K562 (cell line): ENCODE results near the gene PAIP1. TPM values are rescaled to one million over a fixed set of nuclear protein-coding genes. Genes with fewer than 3 reads are reported as not detected.

ENCODE experiments used
- CBX8 ChIP-seq: fragments of 200-600 bp; sonication (generic); IDR thresholded peaks from 2 replicates; pipeline ENCODE4 v1.6.1; 2012; ENCODE audit warnings: borderline replicate concordance, mixed run types, low read depth, mild to moderate bottlenecking, moderate library complexity, mixed read lengths, low read length, control low read depth, inconsistent platforms; ENCODE audit not compliant: poor library complexity, severe bottlenecking; ENCODE audit errors: extremely low read depth
- CCNT2 ChIP-seq: IDR thresholded peaks from 2 replicates; pipeline ENCODE4 v1.6.1; 2011; ENCODE audit warnings: borderline replicate concordance, low read depth, mild to moderate bottlenecking, moderate library complexity, mixed read lengths, low read length; ENCODE audit not compliant: insufficient read length; ENCODE audit errors: extremely low read depth
- FOXJ2 ChIP-seq: fragments of 200-800 bp; sonication (Bioruptor generic); IDR thresholded peaks from 2 replicates; pipeline ENCODE4 v1.6.1; 2016; ENCODE audit warnings: missing genetic modification characterization, missing compliant biosample characterization
- MYNN ChIP-seq, 2 experiments: sonication (generic); formaldehyde crosslinking in 1 of 2; IDR thresholded peaks; 2 replicates each; pipeline versions ENCODE4 v1.5.0 to v1.6.1; 2016 to 2020; ENCODE audit warnings: antibody characterized with exemption in 1 of 2, missing genetic modification reagents in 1 of 2
- NCOR1 ChIP-seq: fragments of 450-650 bp; IDR thresholded peaks from 2 replicates; pipeline ENCODE4 v1.6.1; 2016; ENCODE audit warnings: mild to moderate bottlenecking, moderate library complexity
- PHB ChIP-seq: fragments of 250-450 bp; sonication (Bioruptor Pico); IDR thresholded peaks from 2 replicates; pipeline ENCODE4 v1.5.0; 2021
- PTRF ChIP-seq: fragments of 450-650 bp; IDR thresholded peaks from 2 replicates; pipeline ENCODE4 v1.6.1; 2016; ENCODE audit warnings: mild to moderate bottlenecking, missing genetic modification characterization, missing compliant biosample characterization
- SNRNP70 ChIP-seq: fragments of 200-400 bp; formaldehyde crosslinking; optimal IDR thresholded peaks from 2 replicates; pipeline ENCODE3; 2017; ENCODE audit warnings: low read depth, low read length
- TCF3 ChIP-seq: sonication (generic); formaldehyde crosslinking; IDR thresholded peaks from 2 replicates; pipeline ENCODE4 v1.4.0; 2020; ENCODE audit warnings: mild to moderate bottlenecking, missing genetic modification reagents
- ZNF436 ChIP-seq: fragments of 250-450, 450-650 bp; sonication (Bioruptor Pico); formaldehyde crosslinking; IDR thresholded peaks from 2 replicates; pipeline ENCODE4 v1.7.0; 2020; ENCODE audit warnings: mild to moderate bottlenecking
- ZNF668 ChIP-seq: fragments of 250-450 bp; sonication (Bioruptor Pico); IDR thresholded peaks from 2 replicates; pipeline ENCODE4 v1.8.0; 2022; ENCODE audit warnings: mild to moderate bottlenecking, inconsistent platforms
- ZNF695 ChIP-seq: fragments of 450-650 bp; formaldehyde crosslinking; IDR thresholded peaks from 2 replicates; pipeline ENCODE4 v1.4.0; 2020; ENCODE audit warnings: mild to moderate bottlenecking, moderate library complexity
- polyA plus RNA-seq, 8 experiments: library from polyadenylated mRNA; depleted of rRNA in 4 of 8; stranded (reverse) in 5 of 8; unstranded in 3 of 8; fragments of >200 nt; fragmentation: Nextera tagmentation in 2 of 8; fragmentation: Illumina TruSeq in 1 of 8; extraction: Ambion mirVana in 2 of 8; extraction: Trizol in 1 of 8; gene quantifications; 2 replicates each; pipeline versions ENCODE4 v1.2.1 to v1.2.3, GENCODE V29; 2011 to 2014; ENCODE audit warnings: inconsistent platforms in 1 of 8, missing spikeins in 1 of 8
- total RNA-seq, 7 experiments: library from RNA; depleted of rRNA in 6 of 7; stranded (reverse); fragments of >200 nt in 6 of 7; fragmentation: Illumina TruSeq in 2 of 7; extraction: Trizol in 2 of 7; gene quantifications; 2 replicates each; pipeline versions ENCODE4 v1.2.1 to v1.2.3, GENCODE V29; 2011 to 2021; ENCODE audit warnings: low replicate concordance in 1 of 7
- TF ChIP-seq, protein P1 (sequence below): fragments of 450-650 bp; IDR thresholded peaks from 2 replicates; pipeline ENCODE4 v1.6.1; 2016; ENCODE audit warnings: low read depth, mild to moderate bottlenecking, moderate library complexity
- TF ChIP-seq, protein P2 (sequence below): IDR thresholded peaks from 2 replicates; pipeline ENCODE4 v1.6.1; 2012; ENCODE audit warnings: low read depth, low read length, improper control_type of control experiment, borderline replicate concordance
- TF ChIP-seq, protein P3 (sequence below): fragments of 250-450 bp; sonication (Bioruptor Pico); IDR thresholded peaks from 2 replicates; pipeline ENCODE4 v1.9.0; 2021; ENCODE audit warnings: mild to moderate bottlenecking, inconsistent platforms
- TF ChIP-seq, protein P4 (sequence below): fragments of 250-450 bp; sonication (Bioruptor Pico); IDR thresholded peaks from 2 replicates; pipeline ENCODE4 v1.8.0; 2022; ENCODE audit warnings: inconsistent platforms, mild to moderate bottlenecking, moderate library complexity, borderline replicate concordance
- TF ChIP-seq, protein P5 (sequence below): sonication (generic); formaldehyde crosslinking; IDR thresholded peaks from 2 replicates; pipeline ENCODE4 v1.8.1; 2023; ENCODE audit warnings: mild to moderate bottlenecking, missing genetic modification reagents

PAIP1 gene
- total and polyA plus RNA-seq, 9 of the 15 experiments (the other 6 are each of a cell fraction or from before 2014, with no cell fraction given) = 51.7 to 181 (median 102) TPM

DNA sequence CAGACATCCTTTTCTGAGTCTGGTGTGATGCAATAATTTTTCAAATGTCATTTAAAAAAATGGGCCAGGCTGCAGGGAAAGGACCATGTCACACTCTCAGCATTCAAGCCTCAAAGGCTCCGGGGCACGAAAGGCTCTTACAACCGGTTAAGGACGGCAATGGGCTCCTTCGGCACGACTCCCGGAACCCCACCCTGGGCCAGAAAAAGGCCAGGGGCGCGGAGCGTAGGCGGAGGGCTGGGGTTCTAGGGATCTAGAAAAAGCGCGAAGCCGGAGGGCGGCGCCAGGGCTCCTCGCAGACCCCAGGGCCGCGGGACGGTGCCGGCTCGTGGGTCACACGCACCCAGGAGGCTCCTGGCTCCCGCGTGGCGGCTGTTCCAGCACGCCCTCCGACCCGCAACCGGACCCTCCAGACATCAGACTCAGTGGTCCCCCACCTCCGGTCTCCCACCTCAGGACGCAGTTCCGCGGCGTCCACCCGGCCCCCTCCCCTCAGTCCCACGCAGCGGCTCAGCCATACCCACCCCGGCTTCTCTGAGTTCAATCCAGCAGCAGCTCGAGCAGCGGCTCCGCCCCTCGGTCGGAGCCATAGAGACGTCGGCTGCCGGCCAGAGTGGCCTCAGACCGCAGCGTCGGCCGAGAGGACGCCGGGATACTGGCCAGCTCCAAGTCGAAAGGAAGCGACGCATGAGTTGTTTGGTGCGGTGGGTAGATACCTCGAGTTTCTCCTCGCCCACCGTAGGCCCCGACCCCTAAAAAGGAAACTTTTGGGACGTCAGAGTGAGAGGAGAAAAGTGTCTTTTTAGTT lies 73.4 kb downstream of the PAIP1 start, which contains the start of gene TMEM267 (continued):
- TF ChIP-seq, protein P1, sequence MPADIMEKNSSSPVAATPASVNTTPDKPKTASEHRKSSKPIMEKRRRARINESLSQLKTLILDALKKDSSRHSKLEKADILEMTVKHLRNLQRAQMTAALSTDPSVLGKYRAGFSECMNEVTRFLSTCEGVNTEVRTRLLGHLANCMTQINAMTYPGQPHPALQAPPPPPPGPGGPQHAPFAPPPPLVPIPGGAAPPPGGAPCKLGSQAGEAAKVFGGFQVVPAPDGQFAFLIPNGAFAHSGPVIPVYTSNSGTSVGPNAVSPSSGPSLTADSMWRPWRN = no peak
- peak; percentile 57; the same call in 1 of the 2 replicates for TF ChIP-seq NCOR1
- TF ChIP-seq, protein P2, sequence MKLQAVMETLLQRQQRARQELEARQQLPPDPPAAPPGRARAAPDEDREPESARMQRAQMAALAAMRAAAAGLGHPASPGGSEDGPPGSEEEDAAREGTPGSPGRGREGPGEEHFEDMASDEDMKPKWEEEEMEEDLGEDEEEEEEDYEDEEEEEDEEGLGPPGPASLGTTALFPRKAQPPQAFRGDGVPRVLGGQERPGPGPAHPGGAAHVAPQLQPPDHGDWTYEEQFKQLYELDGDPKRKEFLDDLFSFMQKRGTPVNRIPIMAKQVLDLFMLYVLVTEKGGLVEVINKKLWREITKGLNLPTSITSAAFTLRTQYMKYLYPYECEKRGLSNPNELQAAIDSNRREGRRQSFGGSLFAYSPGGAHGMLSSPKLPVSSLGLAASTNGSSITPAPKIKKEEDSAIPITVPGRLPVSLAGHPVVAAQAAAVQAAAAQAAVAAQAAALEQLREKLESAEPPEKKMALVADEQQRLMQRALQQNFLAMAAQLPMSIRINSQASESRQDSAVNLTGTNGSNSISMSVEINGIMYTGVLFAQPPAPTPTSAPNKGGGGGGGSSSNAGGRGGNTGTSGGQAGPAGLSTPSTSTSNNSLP = no peak
- no peak for TF ChIP-seq ZNF668 (CRISPR knock-in tag)
- TF ChIP-seq CCNT2 = peak; percentile 87
- TF ChIP-seq FOXJ2 (tag) = peak; percentile 79; the same call in 1 of the 2 replicates
- no peak; the same call in 1 of the 2 replicates for TF ChIP-seq MYNN (IDR thresholded peaks at IDR 0.05)
- TF ChIP-seq MYNN (CRISPR knock-in tag; IDR thresholded peaks at IDR 0.05) = no peak
- no peak for TF ChIP-seq ZNF436 (CRISPR knock-in tag)
- no peak for TF ChIP-seq SNRNP70
- TF ChIP-seq, protein P3, sequence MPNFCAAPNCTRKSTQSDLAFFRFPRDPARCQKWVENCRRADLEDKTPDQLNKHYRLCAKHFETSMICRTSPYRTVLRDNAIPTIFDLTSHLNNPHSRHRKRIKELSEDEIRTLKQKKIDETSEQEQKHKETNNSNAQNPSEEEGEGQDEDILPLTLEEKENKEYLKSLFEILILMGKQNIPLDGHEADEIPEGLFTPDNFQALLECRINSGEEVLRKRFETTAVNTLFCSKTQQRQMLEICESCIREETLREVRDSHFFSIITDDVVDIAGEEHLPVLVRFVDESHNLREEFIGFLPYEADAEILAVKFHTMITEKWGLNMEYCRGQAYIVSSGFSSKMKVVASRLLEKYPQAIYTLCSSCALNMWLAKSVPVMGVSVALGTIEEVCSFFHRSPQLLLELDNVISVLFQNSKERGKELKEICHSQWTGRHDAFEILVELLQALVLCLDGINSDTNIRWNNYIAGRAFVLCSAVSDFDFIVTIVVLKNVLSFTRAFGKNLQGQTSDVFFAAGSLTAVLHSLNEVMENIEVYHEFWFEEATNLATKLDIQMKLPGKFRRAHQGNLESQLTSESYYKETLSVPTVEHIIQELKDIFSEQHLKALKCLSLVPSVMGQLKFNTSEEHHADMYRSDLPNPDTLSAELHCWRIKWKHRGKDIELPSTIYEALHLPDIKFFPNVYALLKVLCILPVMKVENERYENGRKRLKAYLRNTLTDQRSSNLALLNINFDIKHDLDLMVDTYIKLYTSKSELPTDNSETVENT (CRISPR knock-in tag) = peak; percentile 98
- no peak for TF ChIP-seq PHB (CRISPR knock-in tag)
- TF ChIP-seq CBX8 = no peak
- no peak for TF ChIP-seq ZNF695 (CRISPR knock-in tag)
- no peak for TF ChIP-seq PTRF (tag)
- peak; percentile 34; the same call in 1 of the 2 replicates for TF ChIP-seq TCF3
- TF ChIP-seq, protein P4, sequence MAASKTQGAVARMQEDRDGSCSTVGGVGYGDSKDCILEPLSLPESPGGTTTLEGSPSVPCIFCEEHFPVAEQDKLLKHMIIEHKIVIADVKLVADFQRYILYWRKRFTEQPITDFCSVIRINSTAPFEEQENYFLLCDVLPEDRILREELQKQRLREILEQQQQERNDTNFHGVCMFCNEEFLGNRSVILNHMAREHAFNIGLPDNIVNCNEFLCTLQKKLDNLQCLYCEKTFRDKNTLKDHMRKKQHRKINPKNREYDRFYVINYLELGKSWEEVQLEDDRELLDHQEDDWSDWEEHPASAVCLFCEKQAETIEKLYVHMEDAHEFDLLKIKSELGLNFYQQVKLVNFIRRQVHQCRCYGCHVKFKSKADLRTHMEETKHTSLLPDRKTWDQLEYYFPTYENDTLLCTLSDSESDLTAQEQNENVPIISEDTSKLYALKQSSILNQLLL (CRISPR knock-in tag) = no peak
- TF ChIP-seq, protein P5, sequence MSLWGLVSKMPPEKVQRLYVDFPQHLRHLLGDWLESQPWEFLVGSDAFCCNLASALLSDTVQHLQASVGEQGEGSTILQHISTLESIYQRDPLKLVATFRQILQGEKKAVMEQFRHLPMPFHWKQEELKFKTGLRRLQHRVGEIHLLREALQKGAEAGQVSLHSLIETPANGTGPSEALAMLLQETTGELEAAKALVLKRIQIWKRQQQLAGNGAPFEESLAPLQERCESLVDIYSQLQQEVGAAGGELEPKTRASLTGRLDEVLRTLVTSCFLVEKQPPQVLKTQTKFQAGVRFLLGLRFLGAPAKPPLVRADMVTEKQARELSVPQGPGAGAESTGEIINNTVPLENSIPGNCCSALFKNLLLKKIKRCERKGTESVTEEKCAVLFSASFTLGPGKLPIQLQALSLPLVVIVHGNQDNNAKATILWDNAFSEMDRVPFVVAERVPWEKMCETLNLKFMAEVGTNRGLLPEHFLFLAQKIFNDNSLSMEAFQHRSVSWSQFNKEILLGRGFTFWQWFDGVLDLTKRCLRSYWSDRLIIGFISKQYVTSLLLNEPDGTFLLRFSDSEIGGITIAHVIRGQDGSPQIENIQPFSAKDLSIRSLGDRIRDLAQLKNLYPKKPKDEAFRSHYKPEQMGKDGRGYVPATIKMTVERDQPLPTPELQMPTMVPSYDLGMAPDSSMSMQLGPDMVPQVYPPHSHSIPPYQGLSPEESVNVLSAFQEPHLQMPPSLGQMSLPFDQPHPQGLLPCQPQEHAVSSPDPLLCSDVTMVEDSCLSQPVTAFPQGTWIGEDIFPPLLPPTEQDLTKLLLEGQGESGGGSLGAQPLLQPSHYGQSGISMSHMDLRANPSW (CRISPR knock-in tag) = no peak
